GM12878 (cell line): ENCODE measurements around the gene TRIM41. TPM values are rescaled to one million over a fixed set of nuclear protein-coding genes. Genes with fewer than 3 reads are reported as not detected.

Experiments
- HDAC6 ChIP-seq: fragments of 200-600 bp; sonication (generic); IDR thresholded peaks from one replicate; pipeline ENCODE4 v1.8.0; 2017; ENCODE audit warnings: antibody characterized with exemption; ENCODE audit not compliant: unreplicated experiment
- KAT2A ChIP-seq: conservative IDR thresholded peaks from 2 replicates; pipeline ENCODE4 v1.6.1; 2011; ENCODE audit warnings: low read depth, low read length; ENCODE audit not compliant: control insufficient read depth
- LARP7 ChIP-seq: fragments of 450-650 bp; IDR thresholded peaks from 2 replicates; pipeline ENCODE4 v1.6.1; 2017; ENCODE audit warnings: mild to moderate bottlenecking
- RAD21 ChIP-seq: IDR thresholded peaks from 2 replicates; pipeline ENCODE4 v1.6.1; 2011; ENCODE audit warnings: mild to moderate bottlenecking, low read depth, low read length, moderate library complexity; ENCODE audit not compliant: insufficient read depth
- SUZ12 ChIP-seq: fragments of 200-600 bp; sonication (generic); IDR thresholded peaks from one replicate; pipeline ENCODE4 v1.6.1; 2018; ENCODE audit warnings: antibody characterized with exemption, mild to moderate bottlenecking; ENCODE audit not compliant: unreplicated experiment
- ZNF217 ChIP-seq: fragments of 450-650 bp; IDR thresholded peaks from 2 replicates; pipeline ENCODE4 v1.6.1; 2017; ENCODE audit warnings: antibody characterized with exemption, mild to moderate bottlenecking
- polyA plus RNA-seq, 11 experiments: library from polyadenylated mRNA; depleted of rRNA in 4 of 11; unstranded in 6 of 11; stranded (reverse) in 5 of 11; fragments of >200 nt; fragmentation: Nextera tagmentation in 4 of 11; fragmentation: Illumina TruSeq in 1 of 11; extraction: Ambion mirVana in 4 of 11; extraction: Trizol in 1 of 11; gene quantifications; 1 replicate in 1 of 11; 2 replicates in 10 of 11; pipeline versions ENCODE4 v1.2.1 to v1.2.3, GENCODE V29; 2011 to 2016; ENCODE audit warnings: inconsistent platforms in 2 of 11, missing spikeins in 2 of 11, low read depth in 1 of 11
- total RNA-seq, 4 experiments: library from RNA; depleted of rRNA in 3 of 4; stranded (reverse); fragments of >200 nt in 3 of 4; fragmentation: Illumina TruSeq in 1 of 4; extraction: Trizol in 1 of 4; gene quantifications; 2 replicates each; pipeline versions ENCODE4 v1.2.1 to v1.2.3, GENCODE V29; 2013 to 2021
- TF ChIP-seq, protein P1 (sequence below): fragments of 450-650 bp; IDR thresholded peaks from 2 replicates; pipeline ENCODE4 v1.6.1; 2017; ENCODE audit warnings: mild to moderate bottlenecking, moderate library complexity
- TF ChIP-seq, protein P2 (sequence below): fragments of 450-650 bp; IDR thresholded peaks from 2 replicates; pipeline ENCODE4 v1.6.1; 2016; ENCODE audit warnings: mild to moderate bottlenecking
- TF ChIP-seq, protein P3 (sequence below): fragments of 450-650 bp; IDR thresholded peaks from 2 replicates; pipeline ENCODE4 v1.6.1; 2017; ENCODE audit warnings: antibody characterized with exemption, mild to moderate bottlenecking, moderate library complexity
- TF ChIP-seq, protein P4 (sequence below): IDR thresholded peaks from 2 replicates; pipeline ENCODE4 v1.6.1; 2012; ENCODE audit warnings: mild to moderate bottlenecking, low read depth, low read length
- TF ChIP-seq, protein P5 (sequence below): fragments of 150-350 bp; IDR thresholded peaks from 2 replicates; pipeline ENCODE4 v1.6.1; 2016; ENCODE audit warnings: low read depth, low read length
- TF ChIP-seq, protein P6 (sequence below): IDR thresholded peaks from 2 replicates; pipeline ENCODE4 v1.6.1; 2011; ENCODE audit warnings: borderline replicate concordance, low read depth, mild to moderate bottlenecking, moderate library complexity, mixed read lengths, low read length; ENCODE audit not compliant: insufficient read depth; ENCODE audit errors: extremely low read length

TRIM41 gene
- total and polyA plus RNA-seq, 10 of the 15 experiments (the other 5 are each of a cell fraction or from before 2014, with no cell fraction given) = 1.0 to 28.9 (median 10.6) TPM

DNA sequence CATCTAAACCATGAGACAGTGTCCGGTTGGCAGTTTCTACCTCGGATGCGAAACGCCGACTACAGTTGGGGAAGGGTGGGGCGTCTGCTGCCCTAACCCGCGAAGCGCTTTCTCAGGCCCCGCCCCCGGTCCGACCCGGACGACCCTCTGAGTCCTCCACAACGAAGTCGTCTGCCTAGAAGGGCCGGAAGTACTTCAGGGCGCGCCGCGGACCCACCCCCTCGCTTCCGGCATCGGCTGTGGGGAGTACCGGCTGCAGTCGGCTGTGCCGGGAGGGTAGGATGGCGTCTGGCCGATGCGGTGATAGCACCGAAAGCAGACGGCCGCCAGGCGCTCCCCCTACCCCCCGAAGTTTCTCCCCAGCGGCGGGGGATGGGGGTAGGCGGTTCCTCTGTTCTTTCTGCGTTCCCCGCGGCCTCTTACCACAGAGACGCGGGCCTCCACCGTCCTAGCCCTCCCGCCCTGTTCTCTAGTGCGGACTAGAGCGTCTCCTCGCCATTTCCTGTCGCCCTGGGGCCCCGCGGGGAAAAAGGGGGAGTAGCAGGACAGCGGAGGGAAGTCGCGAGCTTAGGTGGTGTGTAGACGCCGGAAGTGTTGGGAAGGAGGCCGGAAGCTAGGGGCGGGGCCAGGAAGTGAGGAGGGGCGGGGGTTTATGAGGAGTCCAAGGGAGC, at the start of gene TRIM41 (continued):
- TF ChIP-seq, protein P1, sequence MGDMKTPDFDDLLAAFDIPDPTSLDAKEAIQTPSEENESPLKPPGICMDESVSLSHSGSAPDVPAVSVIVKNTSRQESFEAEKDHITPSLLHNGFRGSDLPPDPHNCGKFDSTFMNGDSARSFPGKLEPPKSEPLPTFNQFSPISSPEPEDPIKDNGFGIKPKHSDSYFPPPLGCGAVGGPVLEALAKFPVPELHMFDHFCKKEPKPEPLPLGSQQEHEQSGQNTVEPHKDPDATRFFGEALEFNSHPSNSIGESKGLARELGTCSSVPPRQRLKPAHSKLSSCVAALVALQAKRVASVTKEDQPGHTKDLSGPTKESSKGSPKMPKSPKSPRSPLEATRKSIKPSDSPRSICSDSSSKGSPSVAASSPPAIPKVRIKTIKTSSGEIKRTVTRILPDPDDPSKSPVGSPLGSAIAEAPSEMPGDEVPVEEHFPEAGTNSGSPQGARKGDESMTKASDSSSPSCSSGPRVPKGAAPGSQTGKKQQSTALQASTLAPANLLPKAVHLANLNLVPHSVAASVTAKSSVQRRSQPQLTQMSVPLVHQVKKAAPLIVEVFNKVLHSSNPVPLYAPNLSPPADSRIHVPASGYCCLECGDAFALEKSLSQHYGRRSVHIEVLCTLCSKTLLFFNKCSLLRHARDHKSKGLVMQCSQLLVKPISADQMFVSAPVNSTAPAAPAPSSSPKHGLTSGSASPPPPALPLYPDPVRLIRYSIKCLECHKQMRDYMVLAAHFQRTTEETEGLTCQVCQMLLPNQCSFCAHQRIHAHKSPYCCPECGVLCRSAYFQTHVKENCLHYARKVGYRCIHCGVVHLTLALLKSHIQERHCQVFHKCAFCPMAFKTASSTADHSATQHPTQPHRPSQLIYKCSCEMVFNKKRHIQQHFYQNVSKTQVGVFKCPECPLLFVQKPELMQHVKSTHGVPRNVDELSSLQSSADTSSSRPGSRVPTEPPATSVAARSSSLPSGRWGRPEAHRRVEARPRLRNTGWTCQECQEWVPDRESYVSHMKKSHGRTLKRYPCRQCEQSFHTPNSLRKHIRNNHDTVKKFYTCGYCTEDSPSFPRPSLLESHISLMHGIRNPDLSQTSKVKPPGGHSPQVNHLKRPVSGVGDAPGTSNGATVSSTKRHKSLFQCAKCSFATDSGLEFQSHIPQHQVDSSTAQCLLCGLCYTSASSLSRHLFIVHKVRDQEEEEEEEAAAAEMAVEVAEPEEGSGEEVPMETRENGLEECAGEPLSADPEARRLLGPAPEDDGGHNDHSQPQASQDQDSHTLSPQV = no peak
- TF ChIP-seq, protein P2, sequence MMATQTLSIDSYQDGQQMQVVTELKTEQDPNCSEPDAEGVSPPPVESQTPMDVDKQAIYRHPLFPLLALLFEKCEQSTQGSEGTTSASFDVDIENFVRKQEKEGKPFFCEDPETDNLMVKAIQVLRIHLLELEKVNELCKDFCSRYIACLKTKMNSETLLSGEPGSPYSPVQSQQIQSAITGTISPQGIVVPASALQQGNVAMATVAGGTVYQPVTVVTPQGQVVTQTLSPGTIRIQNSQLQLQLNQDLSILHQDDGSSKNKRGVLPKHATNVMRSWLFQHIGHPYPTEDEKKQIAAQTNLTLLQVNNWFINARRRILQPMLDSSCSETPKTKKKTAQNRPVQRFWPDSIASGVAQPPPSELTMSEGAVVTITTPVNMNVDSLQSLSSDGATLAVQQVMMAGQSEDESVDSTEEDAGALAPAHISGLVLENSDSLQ = no peak
- TF ChIP-seq ZNF217 (no peak), RAD21 (no peak), LARP7 (peak; percentile 93), SUZ12 (no peak), KAT2A (no peak), HDAC6 (no peak)
- TF ChIP-seq, protein P3, sequence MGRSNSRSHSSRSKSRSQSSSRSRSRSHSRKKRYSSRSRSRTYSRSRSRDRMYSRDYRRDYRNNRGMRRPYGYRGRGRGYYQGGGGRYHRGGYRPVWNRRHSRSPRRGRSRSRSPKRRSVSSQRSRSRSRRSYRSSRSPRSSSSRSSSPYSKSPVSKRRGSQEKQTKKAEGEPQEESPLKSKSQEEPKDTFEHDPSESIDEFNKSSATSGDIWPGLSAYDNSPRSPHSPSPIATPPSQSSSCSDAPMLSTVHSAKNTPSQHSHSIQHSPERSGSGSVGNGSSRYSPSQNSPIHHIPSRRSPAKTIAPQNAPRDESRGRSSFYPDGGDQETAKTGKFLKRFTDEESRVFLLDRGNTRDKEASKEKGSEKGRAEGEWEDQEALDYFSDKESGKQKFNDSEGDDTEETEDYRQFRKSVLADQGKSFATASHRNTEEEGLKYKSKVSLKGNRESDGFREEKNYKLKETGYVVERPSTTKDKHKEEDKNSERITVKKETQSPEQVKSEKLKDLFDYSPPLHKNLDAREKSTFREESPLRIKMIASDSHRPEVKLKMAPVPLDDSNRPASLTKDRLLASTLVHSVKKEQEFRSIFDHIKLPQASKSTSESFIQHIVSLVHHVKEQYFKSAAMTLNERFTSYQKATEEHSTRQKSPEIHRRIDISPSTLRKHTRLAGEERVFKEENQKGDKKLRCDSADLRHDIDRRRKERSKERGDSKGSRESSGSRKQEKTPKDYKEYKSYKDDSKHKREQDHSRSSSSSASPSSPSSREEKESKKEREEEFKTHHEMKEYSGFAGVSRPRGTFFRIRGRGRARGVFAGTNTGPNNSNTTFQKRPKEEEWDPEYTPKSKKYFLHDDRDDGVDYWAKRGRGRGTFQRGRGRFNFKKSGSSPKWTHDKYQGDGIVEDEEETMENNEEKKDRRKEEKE = no peak
- TF ChIP-seq, protein P4, sequence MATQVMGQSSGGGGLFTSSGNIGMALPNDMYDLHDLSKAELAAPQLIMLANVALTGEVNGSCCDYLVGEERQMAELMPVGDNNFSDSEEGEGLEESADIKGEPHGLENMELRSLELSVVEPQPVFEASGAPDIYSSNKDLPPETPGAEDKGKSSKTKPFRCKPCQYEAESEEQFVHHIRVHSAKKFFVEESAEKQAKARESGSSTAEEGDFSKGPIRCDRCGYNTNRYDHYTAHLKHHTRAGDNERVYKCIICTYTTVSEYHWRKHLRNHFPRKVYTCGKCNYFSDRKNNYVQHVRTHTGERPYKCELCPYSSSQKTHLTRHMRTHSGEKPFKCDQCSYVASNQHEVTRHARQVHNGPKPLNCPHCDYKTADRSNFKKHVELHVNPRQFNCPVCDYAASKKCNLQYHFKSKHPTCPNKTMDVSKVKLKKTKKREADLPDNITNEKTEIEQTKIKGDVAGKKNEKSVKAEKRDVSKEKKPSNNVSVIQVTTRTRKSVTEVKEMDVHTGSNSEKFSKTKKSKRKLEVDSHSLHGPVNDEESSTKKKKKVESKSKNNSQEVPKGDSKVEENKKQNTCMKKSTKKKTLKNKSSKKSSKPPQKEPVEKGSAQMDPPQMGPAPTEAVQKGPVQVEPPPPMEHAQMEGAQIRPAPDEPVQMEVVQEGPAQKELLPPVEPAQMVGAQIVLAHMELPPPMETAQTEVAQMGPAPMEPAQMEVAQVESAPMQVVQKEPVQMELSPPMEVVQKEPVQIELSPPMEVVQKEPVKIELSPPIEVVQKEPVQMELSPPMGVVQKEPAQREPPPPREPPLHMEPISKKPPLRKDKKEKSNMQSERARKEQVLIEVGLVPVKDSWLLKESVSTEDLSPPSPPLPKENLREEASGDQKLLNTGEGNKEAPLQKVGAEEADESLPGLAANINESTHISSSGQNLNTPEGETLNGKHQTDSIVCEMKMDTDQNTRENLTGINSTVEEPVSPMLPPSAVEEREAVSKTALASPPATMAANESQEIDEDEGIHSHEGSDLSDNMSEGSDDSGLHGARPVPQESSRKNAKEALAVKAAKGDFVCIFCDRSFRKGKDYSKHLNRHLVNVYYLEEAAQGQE = no peak
- TF ChIP-seq, protein P5, sequence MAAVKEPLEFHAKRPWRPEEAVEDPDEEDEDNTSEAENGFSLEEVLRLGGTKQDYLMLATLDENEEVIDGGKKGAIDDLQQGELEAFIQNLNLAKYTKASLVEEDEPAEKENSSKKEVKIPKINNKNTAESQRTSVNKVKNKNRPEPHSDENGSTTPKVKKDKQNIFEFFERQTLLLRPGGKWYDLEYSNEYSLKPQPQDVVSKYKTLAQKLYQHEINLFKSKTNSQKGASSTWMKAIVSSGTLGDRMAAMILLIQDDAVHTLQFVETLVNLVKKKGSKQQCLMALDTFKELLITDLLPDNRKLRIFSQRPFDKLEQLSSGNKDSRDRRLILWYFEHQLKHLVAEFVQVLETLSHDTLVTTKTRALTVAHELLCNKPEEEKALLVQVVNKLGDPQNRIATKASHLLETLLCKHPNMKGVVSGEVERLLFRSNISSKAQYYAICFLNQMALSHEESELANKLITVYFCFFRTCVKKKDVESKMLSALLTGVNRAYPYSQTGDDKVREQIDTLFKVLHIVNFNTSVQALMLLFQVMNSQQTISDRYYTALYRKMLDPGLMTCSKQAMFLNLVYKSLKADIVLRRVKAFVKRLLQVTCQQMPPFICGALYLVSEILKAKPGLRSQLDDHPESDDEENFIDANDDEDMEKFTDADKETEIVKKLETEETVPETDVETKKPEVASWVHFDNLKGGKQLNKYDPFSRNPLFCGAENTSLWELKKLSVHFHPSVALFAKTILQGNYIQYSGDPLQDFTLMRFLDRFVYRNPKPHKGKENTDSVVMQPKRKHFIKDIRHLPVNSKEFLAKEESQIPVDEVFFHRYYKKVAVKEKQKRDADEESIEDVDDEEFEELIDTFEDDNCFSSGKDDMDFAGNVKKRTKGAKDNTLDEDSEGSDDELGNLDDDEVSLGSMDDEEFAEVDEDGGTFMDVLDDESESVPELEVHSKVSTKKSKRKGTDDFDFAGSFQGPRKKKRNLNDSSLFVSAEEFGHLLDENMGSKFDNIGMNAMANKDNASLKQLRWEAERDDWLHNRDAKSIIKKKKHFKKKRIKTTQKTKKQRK = no peak
- TF ChIP-seq, protein P6, sequence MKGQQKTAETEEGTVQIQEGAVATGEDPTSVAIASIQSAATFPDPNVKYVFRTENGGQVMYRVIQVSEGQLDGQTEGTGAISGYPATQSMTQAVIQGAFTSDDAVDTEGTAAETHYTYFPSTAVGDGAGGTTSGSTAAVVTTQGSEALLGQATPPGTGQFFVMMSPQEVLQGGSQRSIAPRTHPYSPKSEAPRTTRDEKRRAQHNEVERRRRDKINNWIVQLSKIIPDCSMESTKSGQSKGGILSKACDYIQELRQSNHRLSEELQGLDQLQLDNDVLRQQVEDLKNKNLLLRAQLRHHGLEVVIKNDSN = no peak
